Progenitor cell of endocrine pancreas (in vitro differentiated cells): Measurements from ENCODE around the gene CCDC170. TPM values are rescaled to one million over a fixed set of nuclear protein-coding genes. Genes with fewer than 3 reads are reported as not detected.

Source experiments
- DNase-seq: peaks from one replicate; pipeline ENCODE4 v3.0.0; 2021; ENCODE audit warnings: low spot score; ENCODE audit not compliant: unreplicated experiment
- H3K27ac Mint-ChIP-seq: 2 replicates; pipeline ENCODE4 v1.8.0; 2021; ENCODE audit warnings: mild to moderate bottlenecking, moderate library complexity, mixed read lengths
- H3K27me3 Mint-ChIP-seq: 2 replicates; pipeline ENCODE4 v1.8.0; 2021; ENCODE audit warnings: mixed read lengths
- H3K36me3 Mint-ChIP-seq: 2 replicates; pipeline ENCODE4 v1.8.0; 2022; ENCODE audit warnings: mixed read lengths; ENCODE audit not compliant: insufficient read depth
- H3K4me1 Mint-ChIP-seq: 2 replicates; pipeline ENCODE4 v1.8.0; 2021; ENCODE audit warnings: low read depth, mixed read lengths
- H3K4me3 Mint-ChIP-seq: 2 replicates; pipeline ENCODE4 v1.8.0; 2021; ENCODE audit warnings: low read depth, mild to moderate bottlenecking, moderate library complexity, mixed read lengths
- H3K9me3 Mint-ChIP-seq: 2 replicates; pipeline ENCODE4 v1.8.0; 2021; ENCODE audit warnings: low read depth, mixed read lengths
- total RNA-seq: library from RNA; stranded (reverse); gene quantifications from 2 replicates; pipeline ENCODE4 v1.2.1, GENCODE V29; 2021
- TF ChIP-seq, protein P1 (sequence below): fragments of 200-600 bp; sonication (generic); IDR thresholded peaks from one replicate; pipeline ENCODE4 v1.5.0; 2021; ENCODE audit warnings: antibody characterized with exemption, mild to moderate bottlenecking; ENCODE audit not compliant: unreplicated experiment

The CCDC170 gene
- total RNA-seq, 1 donor from 2014 or later = not detected

DNA sequence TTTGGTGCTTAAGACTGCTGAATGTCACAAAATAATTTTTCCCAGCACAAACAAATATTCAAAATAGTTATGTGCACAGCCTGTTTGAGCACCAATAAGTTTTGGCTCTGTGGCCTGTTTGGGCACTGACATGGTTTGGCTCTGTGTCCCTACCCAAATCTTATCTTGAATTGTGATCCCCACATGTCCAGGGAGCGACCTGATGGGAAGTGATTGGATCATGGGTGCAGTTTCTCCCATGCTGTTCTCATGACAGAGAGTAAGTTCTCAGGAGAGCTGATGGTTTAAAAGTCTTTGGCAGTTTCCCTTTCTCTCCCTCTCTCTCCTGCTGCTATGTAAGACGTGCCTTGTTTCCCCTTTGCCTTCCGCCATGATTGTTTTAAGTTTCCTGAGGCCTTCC lies 167.7 kb downstream of the CCDC170 start:
- H3K27ac Mint-ChIP-seq = no peak overlapping the region
- H3K36me3 Mint-ChIP-seq = no peaks in the 10 kb centered on the region
- no peak overlapping the region for H3K4me3 Mint-ChIP-seq
- peaks cover 4% of the 10 kb centered on the region for H3K9me3 Mint-ChIP-seq
- H3K4me1 Mint-ChIP-seq = peaks cover 13% of the 10 kb centered on the region
- no peak for DNase-seq
- no peaks in the 10 kb centered on the region for H3K27me3 Mint-ChIP-seq
- TF ChIP-seq, protein P1, sequence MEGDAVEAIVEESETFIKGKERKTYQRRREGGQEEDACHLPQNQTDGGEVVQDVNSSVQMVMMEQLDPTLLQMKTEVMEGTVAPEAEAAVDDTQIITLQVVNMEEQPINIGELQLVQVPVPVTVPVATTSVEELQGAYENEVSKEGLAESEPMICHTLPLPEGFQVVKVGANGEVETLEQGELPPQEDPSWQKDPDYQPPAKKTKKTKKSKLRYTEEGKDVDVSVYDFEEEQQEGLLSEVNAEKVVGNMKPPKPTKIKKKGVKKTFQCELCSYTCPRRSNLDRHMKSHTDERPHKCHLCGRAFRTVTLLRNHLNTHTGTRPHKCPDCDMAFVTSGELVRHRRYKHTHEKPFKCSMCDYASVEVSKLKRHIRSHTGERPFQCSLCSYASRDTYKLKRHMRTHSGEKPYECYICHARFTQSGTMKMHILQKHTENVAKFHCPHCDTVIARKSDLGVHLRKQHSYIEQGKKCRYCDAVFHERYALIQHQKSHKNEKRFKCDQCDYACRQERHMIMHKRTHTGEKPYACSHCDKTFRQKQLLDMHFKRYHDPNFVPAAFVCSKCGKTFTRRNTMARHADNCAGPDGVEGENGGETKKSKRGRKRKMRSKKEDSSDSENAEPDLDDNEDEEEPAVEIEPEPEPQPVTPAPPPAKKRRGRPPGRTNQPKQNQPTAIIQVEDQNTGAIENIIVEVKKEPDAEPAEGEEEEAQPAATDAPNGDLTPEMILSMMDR = no peak

DNA sequence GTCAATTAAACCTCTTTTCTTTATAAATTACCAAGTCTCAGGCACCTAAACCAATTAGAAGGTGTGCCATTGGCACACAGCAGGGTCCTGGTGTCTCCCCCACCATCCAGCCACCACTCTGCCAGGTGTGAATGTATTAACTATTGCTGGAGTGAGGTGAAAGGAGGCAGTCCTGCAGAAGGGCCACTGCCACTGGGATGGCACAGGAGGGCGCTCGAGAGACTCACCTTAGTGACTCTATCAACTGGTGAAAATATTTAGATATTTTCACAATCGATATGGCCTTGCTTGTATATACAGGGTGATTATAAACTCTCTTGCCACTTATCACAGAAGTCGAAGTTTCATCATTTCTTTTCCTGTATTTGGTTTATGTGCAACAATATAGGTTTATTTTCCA lies 168.1 kb downstream of the CCDC170 start:
- Mint-ChIP-seq H3K36me3 (no peaks in the 10 kb centered on the region), H3K27ac (no peak overlapping the region), H3K27me3 (no peaks in the 10 kb centered on the region), H3K4me1 (peaks cover 13% of the 10 kb centered on the region), H3K4me3 (no peak overlapping the region), H3K9me3 (peaks cover under 1% of the 10 kb centered on the region)
- TF ChIP-seq, protein P1 = peak; percentile 40
- DNase-seq = no peak

DNA sequence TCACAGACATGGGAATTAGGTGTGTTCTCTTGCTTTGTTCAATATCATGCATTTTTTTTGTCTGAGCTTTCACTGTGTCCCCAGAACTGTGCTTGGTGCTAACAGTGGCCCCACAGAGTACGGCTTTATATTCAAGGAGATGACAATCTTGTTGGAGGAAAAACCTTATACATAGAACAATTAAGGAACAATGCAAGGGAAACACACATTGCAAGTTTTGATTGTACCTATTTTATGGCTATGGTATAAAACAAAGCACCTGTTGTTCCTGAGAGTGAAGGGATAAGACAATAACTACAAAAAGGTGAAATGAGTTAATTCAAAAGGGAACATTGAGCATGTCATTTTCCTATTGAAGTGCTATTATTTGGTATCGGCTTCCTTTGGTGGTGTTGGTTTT lies 169.7 kb downstream of the CCDC170 start:
- TF ChIP-seq, protein P1 = no peak
- peaks cover 10% of the 10 kb centered on the region for H3K4me1 Mint-ChIP-seq
- no peak for DNase-seq
- no peak overlapping the region for H3K27ac Mint-ChIP-seq
- no peaks in the 10 kb centered on the region for H3K9me3 Mint-ChIP-seq
- H3K27me3 Mint-ChIP-seq = no peaks in the 10 kb centered on the region
- H3K36me3 Mint-ChIP-seq = no peaks in the 10 kb centered on the region
- H3K4me3 Mint-ChIP-seq = no peak overlapping the region

DNA sequence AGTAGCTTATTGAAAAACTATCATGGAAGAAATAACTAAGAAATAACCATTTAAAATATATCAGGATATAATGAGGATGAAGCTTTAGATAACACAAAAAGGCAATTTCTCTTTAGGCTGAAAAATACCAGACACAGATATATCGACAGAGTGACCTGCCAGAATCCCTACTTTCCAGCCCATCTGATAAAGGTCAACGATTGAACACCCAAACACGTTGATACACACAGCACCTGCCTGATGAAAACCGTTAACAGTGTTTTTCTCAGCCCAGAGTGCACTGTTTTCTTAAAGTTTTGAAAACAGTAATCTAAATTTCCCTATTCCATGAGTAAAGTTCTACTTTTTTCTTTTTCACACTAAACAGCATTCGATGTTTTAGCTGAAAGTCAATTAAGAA lies 170.6 kb downstream of the CCDC170 start:
- H3K4me1 Mint-ChIP-seq = peaks cover 19% of the 10 kb centered on the region
- H3K9me3 Mint-ChIP-seq = no peaks in the 10 kb centered on the region
- no peak overlapping the region for H3K27ac Mint-ChIP-seq
- no peak for DNase-seq
- TF ChIP-seq, protein P1 = no peak
- H3K4me3 Mint-ChIP-seq = no peak overlapping the region
- H3K36me3 Mint-ChIP-seq = no peaks in the 10 kb centered on the region
- H3K27me3 Mint-ChIP-seq = no peaks in the 10 kb centered on the region

DNA sequence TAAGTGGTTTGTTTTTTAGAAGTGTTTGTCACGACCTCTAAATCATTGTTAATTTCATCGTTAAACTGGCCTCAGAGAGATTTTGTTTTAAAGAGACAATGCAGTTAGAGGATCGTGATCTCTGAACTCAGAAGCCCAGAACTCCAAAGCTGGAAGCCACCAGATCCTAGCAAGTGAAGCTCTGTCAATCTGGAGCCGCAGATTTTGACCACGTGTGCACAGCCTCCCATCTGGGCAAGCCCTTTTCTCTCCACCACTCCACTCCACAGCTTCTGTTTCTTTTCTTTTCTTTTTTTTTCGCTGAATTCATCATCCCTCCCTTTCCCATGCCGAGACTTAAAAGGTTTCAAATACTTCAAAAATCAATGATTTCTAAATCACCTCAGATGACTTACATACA lies 171.5 kb downstream of the CCDC170 start:
- TF ChIP-seq, protein P1 = no peak
- DNase-seq = no peak
- Mint-ChIP-seq H3K27ac (no peak overlapping the region), H3K4me3 (no peak overlapping the region), H3K27me3 (no peaks in the 10 kb centered on the region), H3K36me3 (no peaks in the 10 kb centered on the region), H3K9me3 (no peaks in the 10 kb centered on the region), H3K4me1 (peaks cover 24% of the 10 kb centered on the region)
